NCI-H748 treated with DMSO at 0.1 percent for 48 hours (cell line): Measurements from ENCODE around the gene OR4E1.
"Not testable (repeated sequence)": the region's sequence is repeated elsewhere in the genome, so short reads cannot be mapped to it uniquely, and the experiment has no call there.

ENCODE experiments used
- DNase-seq: peaks from one replicate; lab custom pipeline; 2025; lab: John Stamatoyannopoulos, UW

The OR4E1 gene

GRCh38 chr14:21653331-21653885, 20.2 kb downstream of the OR4E1 start, which contains the start of gene OR4E2:
OR4E2 (plus strand) TSS chr14:21653835; CDS start chr14:21665083, 11,248 bp downstream.
- no peak for DNase-seq

- DNase-seq = no peak
Observed at GRCh38 chr14:21652209-21652808, 21.3 kb downstream of the OR4E1 start.

GRCh38 chr14:21647380-21647779, 26.2 kb downstream of the OR4E1 start:
- no peak for DNase-seq

- no peak for DNase-seq
Observed at GRCh38 chr14:21643407-21643806, 30.2 kb downstream of the OR4E1 start.

- no peak for DNase-seq
Observed at GRCh38 chr14:21642683-21643082, 30.9 kb downstream of the OR4E1 start.

GRCh38 chr14:21634840-21635239, 38.8 kb downstream of the OR4E1 start, which contains the start of gene OR10G2:
OR10G2 (minus strand) TSS chr14:21634940; CDS start chr14:21634842, 98 bp downstream.
- no peak for DNase-seq

GRCh38 chr14:21631084-21631483, 42.5 kb downstream of the OR4E1 start:
- no peak for DNase-seq

GRCh38 chr14:21630503-21630902, 43.1 kb downstream of the OR4E1 start:
- not testable (repeated sequence) for DNase-seq

- DNase-seq = no peak
Observed at GRCh38 chr14:21626491-21627230, 47.0 kb downstream of the OR4E1 start.
